HEK293T (cell line): ENCODE measurements around the gene PRKAA1.
A peak's percentile ranks its signal among the peaks of the same experiment; 100 is the strongest.
"Not testable (repeated sequence)": the region's sequence is repeated elsewhere in the genome, so short reads cannot be mapped to it uniquely, and the experiment has no call there.

Experiments
- CTCF ChIA-PET: fragments of 350-600 bp; formaldehyde crosslinking; extraction: SDS; loops from one replicate; lab custom pipeline; 2021; ENCODE audit warnings: antibody characterized with exemption, inconsistent platforms; lab: Yijun Ruan, JAX
- POLR2A ChIA-PET: fragments of 350-600 bp; formaldehyde crosslinking; extraction: SDS; loops from one replicate; lab custom pipeline; 2020; ENCODE audit warnings: antibody characterized with exemption, inconsistent platforms; lab: Yijun Ruan, JAX
- DNase-seq: peaks from one replicate; pipeline ENCODE4 v3.0.0; 2012; ENCODE audit warnings: mixed read lengths; ENCODE audit errors: extremely low spot score
- ARNT ChIP-seq: fragments of 450-650 bp; IDR thresholded peaks from 2 replicates; pipeline ENCODE4 v1.6.1; 2017; ENCODE audit warnings: mild to moderate bottlenecking
- BHLHE40 ChIP-seq: fragments of 450-650 bp; IDR thresholded peaks from 2 replicates; pipeline ENCODE4 v1.6.1; 2016; ENCODE audit warnings: mild to moderate bottlenecking, moderate library complexity, borderline replicate concordance
- CTBP1 ChIP-seq: fragments of 450-650 bp; IDR thresholded peaks from 2 replicates; pipeline ENCODE4 v1.6.1; 2016; ENCODE audit warnings: borderline replicate concordance
- ELF4 ChIP-seq: fragments of 450-650 bp; IDR thresholded peaks from 2 replicates; pipeline ENCODE4 v1.6.1; 2017; ENCODE audit warnings: antibody characterized with exemption
- FOXA1 ChIP-seq: fragments of 450-650 bp; IDR thresholded peaks from 2 replicates; pipeline ENCODE4 v1.6.1; 2016; ENCODE audit warnings: mild to moderate bottlenecking
- FOXK2 ChIP-seq: fragments of 450-650 bp; IDR thresholded peaks from 2 replicates; pipeline ENCODE4 v1.6.1; 2016; ENCODE audit warnings: mild to moderate bottlenecking
- FOXM1 ChIP-seq: fragments of 450-650 bp; IDR thresholded peaks from 2 replicates; pipeline ENCODE4 v1.6.1; 2017; ENCODE audit warnings: mild to moderate bottlenecking, borderline replicate concordance
- HDGF ChIP-seq: fragments of 450-650 bp; IDR thresholded peaks from 2 replicates; pipeline ENCODE4 v1.6.1; 2017; ENCODE audit warnings: antibody characterized with exemption, borderline replicate concordance
- L3MBTL2 ChIP-seq: fragments of 450-650 bp; conservative IDR thresholded peaks from 2 replicates; pipeline ENCODE4 v1.6.1; 2016; ENCODE audit warnings: mild to moderate bottlenecking
- LEF1 ChIP-seq: fragments of 450-650 bp; IDR thresholded peaks from 2 replicates; pipeline ENCODE4 v1.6.1; 2017; ENCODE audit warnings: mild to moderate bottlenecking, borderline replicate concordance
- NFRKB ChIP-seq: fragments of 450-650 bp; IDR thresholded peaks from 2 replicates; pipeline ENCODE4 v1.6.1; 2016; ENCODE audit warnings: mild to moderate bottlenecking, moderate library complexity
- SP1 ChIP-seq: fragments of 450-650 bp; IDR thresholded peaks from 2 replicates; pipeline ENCODE4 v1.6.1; 2017
- SUZ12 ChIP-seq: fragments of 450-650 bp; IDR thresholded peaks from 2 replicates; pipeline ENCODE4 v1.6.1; 2016; ENCODE audit warnings: mild to moderate bottlenecking
- TARDBP ChIP-seq: fragments of 450-650 bp; IDR thresholded peaks from 2 replicates; pipeline ENCODE4 v1.6.1; 2016
- ZNF384 ChIP-seq: fragments of 450-650 bp; IDR thresholded peaks from 2 replicates; pipeline ENCODE4 v1.6.1; 2016
- TF ChIP-seq, protein P1 (sequence below): fragments of 450-650 bp; IDR thresholded peaks from 2 replicates; pipeline ENCODE4 v1.6.1; 2016

The PRKAA1 gene

DNA sequence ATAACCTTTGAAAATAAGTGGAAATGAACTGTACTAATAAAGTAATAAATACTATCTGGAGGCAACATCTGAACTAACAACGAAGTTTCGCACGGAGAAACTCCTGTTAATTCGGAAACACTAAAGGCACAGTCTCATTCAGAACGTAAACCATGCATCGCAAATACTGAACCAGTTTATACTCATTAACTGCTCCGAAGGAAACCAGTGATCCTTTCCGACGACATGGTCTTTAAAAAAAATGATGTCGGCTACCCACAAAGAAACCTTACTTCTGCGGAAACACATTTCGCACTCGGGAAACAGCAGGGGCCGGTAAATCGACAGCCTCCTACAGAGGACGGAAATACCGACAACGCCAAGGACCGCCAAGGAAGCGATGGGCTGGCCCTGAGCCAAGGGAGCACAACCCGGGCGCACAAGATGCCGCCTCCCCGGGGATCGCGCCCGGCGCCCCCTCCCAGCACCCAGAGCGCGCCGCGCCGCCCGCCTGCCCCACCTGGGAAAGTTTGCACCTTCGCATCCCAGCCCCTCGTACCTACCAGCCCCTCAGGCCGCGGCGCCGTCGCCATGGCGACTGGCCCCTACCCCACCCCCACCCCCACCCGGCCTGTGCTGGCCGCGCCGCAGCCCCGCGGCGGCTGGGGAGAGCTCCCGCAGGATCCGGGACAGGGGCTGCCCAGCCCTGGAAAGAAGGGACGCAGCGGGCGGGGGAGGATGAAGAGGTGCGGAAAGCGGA, 732 bp downstream of the PRKAA1 start:
- CTCF ChIA-PET: interaction anchor here (0.7 kb wide), 2 partner anchors 118 to 828 kb away, joined by 5 read pairs; no protein-coding TSS in a partner anchor
- POLR2A ChIA-PET: interaction anchor here (0.6 to 1.5 kb wide), 3 partner anchors 13 to 38 kb away, joined by 3 to 6 read pairs (median 4); partner anchors contain the start of gene RPL37
- no peak for TF ChIP-seq HDGF
- no peak for TF ChIP-seq ELF4
- no peak for TF ChIP-seq SP1
- no peak for TF ChIP-seq L3MBTL2
- no peak for TF ChIP-seq FOXM1
- TF ChIP-seq SUZ12: no peak
- TF ChIP-seq BHLHE40: no peak
- TF ChIP-seq FOXA1: no peak
- TF ChIP-seq ZNF384: no peak
- TF ChIP-seq TARDBP: no peak
- TF ChIP-seq, protein P1, sequence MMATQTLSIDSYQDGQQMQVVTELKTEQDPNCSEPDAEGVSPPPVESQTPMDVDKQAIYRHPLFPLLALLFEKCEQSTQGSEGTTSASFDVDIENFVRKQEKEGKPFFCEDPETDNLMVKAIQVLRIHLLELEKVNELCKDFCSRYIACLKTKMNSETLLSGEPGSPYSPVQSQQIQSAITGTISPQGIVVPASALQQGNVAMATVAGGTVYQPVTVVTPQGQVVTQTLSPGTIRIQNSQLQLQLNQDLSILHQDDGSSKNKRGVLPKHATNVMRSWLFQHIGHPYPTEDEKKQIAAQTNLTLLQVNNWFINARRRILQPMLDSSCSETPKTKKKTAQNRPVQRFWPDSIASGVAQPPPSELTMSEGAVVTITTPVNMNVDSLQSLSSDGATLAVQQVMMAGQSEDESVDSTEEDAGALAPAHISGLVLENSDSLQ: no peak
- no peak for TF ChIP-seq LEF1
- TF ChIP-seq CTBP1: no peak
- TF ChIP-seq ARNT: no peak
- TF ChIP-seq NFRKB: no peak
- no peak for TF ChIP-seq FOXK2
- DNase-seq: peak; percentile 66

- CTCF ChIA-PET: no interaction called here
- POLR2A ChIA-PET: no interaction called here
- no peak for DNase-seq
- TF ChIP-seq SP1: no peak
- TF ChIP-seq TARDBP: no peak
- no peak for TF ChIP-seq ZNF384
- TF ChIP-seq LEF1: no peak
- no peak for TF ChIP-seq BHLHE40
- no peak for TF ChIP-seq ELF4
- TF ChIP-seq SUZ12: no peak
- TF ChIP-seq, protein P1: no peak
- no peak for TF ChIP-seq CTBP1
- no peak for TF ChIP-seq L3MBTL2
- TF ChIP-seq FOXK2: no peak
- no peak for TF ChIP-seq NFRKB
- no peak for TF ChIP-seq ARNT
- no peak for TF ChIP-seq FOXM1
Measured at GRCh38 chr5:40796487-40796889, 1.7 kb downstream of the PRKAA1 start.

- CTCF ChIA-PET: not testable (repeated sequence)
Measured at GRCh38 chr5:40794877-40795276, 3.3 kb downstream of the PRKAA1 start.

GRCh38 chr5:40794340-40794739, 3.8 kb downstream of the PRKAA1 start:
- POLR2A ChIA-PET, CTCF ChIA-PET, DNase-seq: not testable (repeated sequence)

More at GRCh38 chr5:40794877-40795276, 3.3 kb downstream of the PRKAA1 start:
- DNase-seq, POLR2A ChIA-PET: not testable (repeated sequence)

- POLR2A ChIA-PET, DNase-seq: not testable (repeated sequence)
- CTCF ChIA-PET: interaction anchor here (0.5 kb wide), 1 partner anchor 1369 kb away, joined by 3 read pairs; no protein-coding TSS in a partner anchor
Measured at GRCh38 chr5:40792691-40793090, 5.5 kb downstream of the PRKAA1 start.

GRCh38 chr5:40791715-40792139, 6.4 kb downstream of the PRKAA1 start:
- ChIA-PET CTCF (no interaction called here), POLR2A (interaction anchor here (1.3 kb wide), 1 partner anchor 18 kb away, joined by 3 read pairs; no protein-coding TSS in a partner anchor)
- TF ChIP-seq NFRKB (no peak), SUZ12 (no peak), BHLHE40 (no peak)
- TF ChIP-seq, protein P1: no peak
- DNase-seq: no peak

GRCh38 chr5:40790947-40791593, 7.1 kb downstream of the PRKAA1 start:
- CTCF ChIA-PET: no interaction called here

GRCh38 chr5:40788941-40789340, 9.2 kb downstream of the PRKAA1 start:
- DNase-seq, CTCF ChIA-PET, POLR2A ChIA-PET: not testable (repeated sequence)

More at GRCh38 chr5:40790947-40791593, 7.1 kb downstream of the PRKAA1 start:
- DNase-seq: no peak
- POLR2A ChIA-PET: interaction anchor here (1.2 to 1.3 kb wide), 2 partner anchors 13 to 18 kb away, joined by 3 read pairs; no protein-coding TSS in a partner anchor
- TF ChIP-seq L3MBTL2 (no peak), FOXM1 (no peak), BHLHE40 (no peak), SUZ12 (no peak), ELF4 (no peak), NFRKB (no peak)
